ENCODE measurements around the gene LRRC23. TPM values are rescaled to one million over a fixed set of nuclear protein-coding genes. Genes with fewer than 3 reads are reported as not detected.

The LRRC23 gene
- polyA plus RNA-seq, 1 donor (not counting 4 experiments of a cell fraction or from before 2014, with no cell fraction given): 7.1 TPM

- dilution Hi-C loops (cut with MboI; ENCODE audit: extremely low pct_ligation_motif_present, low sequenced_read_pairs): no loop called here
- no peak for DNase-seq (ENCODE audit: low read depth, low spot score)
- peaks cover 4% of the 10 kb centered on the region for H3K4me1 ChIP-seq (ENCODE audit: control insufficient read depth, extremely low read depth, insufficient read depth, low read length)
- no peaks in the 10 kb centered on the region for H4K20me1 ChIP-seq (ENCODE audit: control insufficient read depth, extremely low read depth, insufficient read depth, low read length)
- H3K4me3 ChIP-seq (ENCODE audit: control insufficient read depth in 2 of 3, extremely low read depth in 1 of 3, insufficient read depth in 2 of 3, low read depth in 1 of 3, low read length in 3 of 3): no peak overlapping the region
- no peak for TF ChIP-seq CTCF (optimal IDR thresholded peaks at IDR 0.05 in 1 of 3, IDR thresholded peaks at IDR 0.05 in 1 of 3, conservative IDR thresholded peaks at IDR 0.05 in 1 of 3; ENCODE audit: extremely low read depth in 1 of 3, insufficient read depth in 2 of 3, low read length in 3 of 3)
- TF ChIP-seq EZH2 (IDR thresholded peaks at IDR 0.05; ENCODE audit: low read length): no peak
- no peak for FAIRE-seq
- peaks cover 18 to 23% of the 10 kb centered on the region in 2 experiments for H3K36me3 ChIP-seq (ENCODE audit: control insufficient read depth in 2 of 2, extremely low read depth in 1 of 2, insufficient read depth in 2 of 2, low read length in 2 of 2)
- no peak overlapping the region for H2AFZ ChIP-seq (ENCODE audit: control insufficient read depth, low read length)
- H3K9ac ChIP-seq (ENCODE audit: control insufficient read depth, extremely low read depth, insufficient read depth, low read length): no peak overlapping the region
- H3K79me2 ChIP-seq (ENCODE audit: control insufficient read depth, insufficient read depth, low read length): peaks cover 17% of the 10 kb centered on the region
- no peaks in the 10 kb centered on the region for H3K9me3 ChIP-seq (ENCODE audit: control insufficient read depth, low read depth, low read length)
- no peaks in the 10 kb centered on the region for H3K9me1 ChIP-seq (ENCODE audit: control insufficient read depth, extremely low read depth, insufficient read depth, low read length)
- no peaks in the 10 kb centered on the region for H3K27me3 ChIP-seq (ENCODE audit: control insufficient read depth, extremely low read depth, insufficient read depth, low read length)
- no peak overlapping the region for H3K4me2 ChIP-seq (ENCODE audit: control insufficient read depth, extremely low read depth, insufficient read depth, low read depth, low read length)
- H3K27ac ChIP-seq (ENCODE audit: control insufficient read depth, insufficient read depth, low read length): no peak overlapping the region
Observed at GRCh38 chr12:6935371-6936193, 31.0 kb downstream of the LRRC23 start.

GRCh38 chr12:6936194-6936635, 31.6 kb downstream of the LRRC23 start:
- H3K27me3 ChIP-seq (ENCODE audit: control insufficient read depth, extremely low read depth, insufficient read depth, low read length): no peaks in the 10 kb centered on the region
- no peaks in the 10 kb centered on the region for H4K20me1 ChIP-seq (ENCODE audit: control insufficient read depth, extremely low read depth, insufficient read depth, low read length)
- H3K4me3 ChIP-seq (ENCODE audit: control insufficient read depth in 2 of 3, extremely low read depth in 1 of 3, insufficient read depth in 2 of 3, low read depth in 1 of 3, low read length in 3 of 3): no peak overlapping the region
- H2AFZ ChIP-seq (ENCODE audit: control insufficient read depth, low read length): no peak overlapping the region
- no peak for DNase-seq (ENCODE audit: low read depth, low spot score)
- H3K36me3 ChIP-seq (ENCODE audit: control insufficient read depth in 2 of 2, extremely low read depth in 1 of 2, insufficient read depth in 2 of 2, low read length in 2 of 2): peaks cover 18 to 27% of the 10 kb centered on the region in 2 experiments
- no peaks in the 10 kb centered on the region for H3K9me1 ChIP-seq (ENCODE audit: control insufficient read depth, extremely low read depth, insufficient read depth, low read length)
- FAIRE-seq: no peak
- no peak overlapping the region for H3K27ac ChIP-seq (ENCODE audit: control insufficient read depth, insufficient read depth, low read length)
- H3K4me1 ChIP-seq (ENCODE audit: control insufficient read depth, extremely low read depth, insufficient read depth, low read length): peaks cover 4% of the 10 kb centered on the region
- H3K4me2 ChIP-seq (ENCODE audit: control insufficient read depth, extremely low read depth, insufficient read depth, low read depth, low read length): no peak overlapping the region
- peaks cover 11% of the 10 kb centered on the region for H3K79me2 ChIP-seq (ENCODE audit: control insufficient read depth, insufficient read depth, low read length)
- no peak for TF ChIP-seq EZH2 (IDR thresholded peaks at IDR 0.05; ENCODE audit: low read length)
- no peak for TF ChIP-seq CTCF (optimal IDR thresholded peaks at IDR 0.05 in 1 of 3, IDR thresholded peaks at IDR 0.05 in 1 of 3, conservative IDR thresholded peaks at IDR 0.05 in 1 of 3; ENCODE audit: extremely low read depth in 1 of 3, insufficient read depth in 2 of 3, low read length in 3 of 3)
- no peak overlapping the region for H3K9ac ChIP-seq (ENCODE audit: control insufficient read depth, extremely low read depth, insufficient read depth, low read length)
- dilution Hi-C loops (cut with MboI; ENCODE audit: extremely low pct_ligation_motif_present, low sequenced_read_pairs): no loop called here
- no peaks in the 10 kb centered on the region for H3K9me3 ChIP-seq (ENCODE audit: control insufficient read depth, low read depth, low read length)
